Measurements from ENCODE around the gene TRPV6.

Gene TRPV6

DNA sequence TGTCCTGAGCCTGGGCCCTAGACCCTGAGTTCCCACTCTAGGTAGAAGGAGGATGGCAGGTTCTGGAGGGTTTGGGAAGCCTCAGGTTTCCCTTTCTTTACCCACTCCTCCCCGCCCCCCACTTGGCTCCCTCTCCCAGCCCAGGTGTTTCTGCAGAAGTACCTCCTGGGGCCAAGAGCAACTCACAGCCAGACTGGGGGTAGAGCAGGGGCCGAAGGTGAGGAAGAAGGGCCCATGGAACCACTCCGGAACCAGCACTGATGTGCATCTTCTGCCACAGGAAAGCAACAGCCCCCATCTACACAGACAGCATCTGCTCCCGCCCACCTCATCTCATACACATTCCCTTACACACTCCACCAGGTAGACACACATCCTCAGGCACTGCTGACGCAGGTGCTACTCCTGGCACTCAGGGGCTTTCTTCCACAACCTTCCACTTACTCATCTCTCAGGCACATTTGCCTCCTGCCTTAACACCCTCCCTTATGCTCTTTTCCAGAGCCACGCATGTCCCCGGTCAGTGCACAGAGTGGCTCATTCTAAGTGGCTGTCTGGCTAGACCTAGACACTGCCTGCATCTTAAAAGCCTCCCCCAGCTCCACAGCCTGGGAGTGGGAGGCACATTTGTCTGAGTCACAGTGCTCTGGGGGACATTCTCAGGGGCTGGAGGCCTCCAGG lies 28.8 kb downstream of the TRPV6 start:
- in situ Hi-C loops (cut with HindIII; ENCODE audit: low sequenced_read_pairs): no loop called here

DNA sequence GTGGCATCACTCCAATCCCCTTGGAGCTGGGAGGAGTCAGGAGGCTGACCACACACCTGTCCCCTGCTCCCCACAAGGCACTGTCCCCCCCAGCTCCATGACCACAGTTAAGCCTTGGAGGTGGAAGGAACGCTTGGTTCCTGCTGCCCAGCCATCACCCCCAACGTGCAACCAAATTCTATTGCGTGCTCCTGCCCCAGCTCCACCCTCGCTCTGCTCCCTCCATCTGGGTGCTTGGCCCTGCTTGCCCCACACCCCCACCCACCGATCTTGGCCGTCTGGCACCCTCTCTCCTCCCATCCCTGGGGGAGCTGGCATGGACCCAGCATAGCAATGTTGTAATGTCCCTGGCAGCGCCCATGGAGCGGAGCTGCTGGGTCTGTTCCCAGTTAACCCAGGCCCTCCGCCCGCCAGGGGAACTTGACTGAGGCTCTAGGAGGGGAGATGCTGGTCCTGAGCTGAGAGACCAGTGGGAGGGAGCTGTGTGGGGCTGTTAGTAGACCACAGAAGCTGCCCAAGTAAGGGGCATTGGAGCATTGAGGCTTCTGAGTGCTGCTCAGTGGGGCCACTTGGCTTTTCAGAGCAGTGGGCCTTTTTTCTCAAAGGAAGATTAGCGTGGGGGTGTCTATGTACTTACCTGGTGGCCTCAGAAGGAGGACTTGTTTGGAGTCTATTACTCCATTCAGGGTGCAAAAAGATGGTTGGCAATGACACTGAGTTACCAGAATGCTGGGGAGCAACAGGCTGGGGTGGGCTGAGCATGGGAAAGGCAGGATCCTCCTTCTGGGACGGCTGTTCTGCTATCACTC lies 29.6 kb downstream of the TRPV6 start:
- in situ Hi-C loops (cut with HindIII; ENCODE audit: low sequenced_read_pairs): no loop called here

DNA sequence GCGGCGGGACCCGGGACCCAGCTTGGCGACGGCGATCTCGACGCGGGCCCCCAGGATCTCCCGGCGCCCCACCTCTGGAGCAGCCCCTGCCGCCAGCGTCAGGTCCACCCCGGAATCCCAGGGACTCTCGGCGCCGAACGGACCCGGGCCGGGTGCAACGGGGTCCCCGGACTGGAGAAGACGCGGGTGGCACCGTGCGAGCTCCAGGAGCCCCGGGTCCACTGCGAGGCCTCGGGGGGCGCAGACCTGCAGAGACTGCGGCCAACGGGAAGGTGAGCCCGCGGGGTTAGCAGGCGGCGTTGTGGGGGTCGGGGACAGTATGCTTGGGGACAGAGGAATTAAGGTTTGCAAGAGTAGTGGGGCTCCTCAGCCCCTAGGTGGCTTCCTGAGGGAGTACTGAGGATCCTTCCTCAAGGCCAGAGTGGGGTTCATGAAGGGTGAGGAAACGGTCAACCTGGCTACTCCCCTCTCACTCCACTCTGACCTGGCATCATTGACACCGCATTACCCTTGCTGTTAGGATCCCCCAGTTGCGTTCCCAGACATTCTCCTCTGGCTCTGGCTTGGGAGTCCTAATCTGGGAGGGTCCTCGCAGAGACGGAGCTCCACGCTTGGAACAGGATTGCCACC lies 30.3 kb downstream of the TRPV6 start:
- in situ Hi-C loops (cut with HindIII; ENCODE audit: low sequenced_read_pairs): no loop called here

DNA sequence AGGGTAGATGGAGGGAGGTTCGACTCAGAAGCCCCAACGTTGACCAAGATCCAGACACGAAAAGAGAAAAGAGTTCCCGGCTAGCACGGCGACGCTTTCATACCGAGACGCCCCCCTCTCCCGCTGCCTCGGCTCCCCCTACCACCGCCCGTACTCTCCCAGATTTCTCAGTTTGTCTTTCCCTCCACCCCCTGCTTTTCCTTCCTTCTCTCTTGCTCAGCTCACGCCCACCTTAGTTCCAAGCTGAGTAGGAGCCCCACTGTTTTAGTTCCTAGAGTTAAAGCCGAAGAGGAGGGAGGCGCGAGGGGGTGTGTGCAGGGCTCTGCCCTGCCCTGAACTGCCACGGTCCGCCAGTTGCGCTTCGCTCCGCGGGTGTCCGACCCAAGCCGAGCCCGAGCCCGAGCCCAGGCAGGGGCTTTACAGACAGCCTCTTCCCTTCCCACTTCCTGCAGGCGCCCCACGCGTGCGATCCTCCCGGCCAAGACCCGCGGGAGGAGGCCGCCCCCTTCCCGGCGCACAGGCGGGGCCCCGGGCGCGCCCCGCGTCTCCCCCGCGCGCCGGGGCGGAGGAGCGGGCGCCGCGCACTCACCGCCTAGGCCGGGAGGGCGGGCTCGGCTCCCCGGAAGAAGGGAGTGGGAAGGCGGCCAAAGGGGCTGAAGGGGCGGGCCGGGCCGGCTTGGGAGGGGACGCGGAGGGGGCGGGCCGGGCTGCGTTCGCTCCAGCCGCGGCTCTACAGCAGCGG lies 31.0 kb downstream of the TRPV6 start, which contains the start of gene EPHB6:
TSS of gene EPHB6 (plus strand) at position 705 of the 742 bp plus-strand sequence. CDS start 8,152 bp downstream, outside the sequence.
- in situ Hi-C loops (cut with HindIII; ENCODE audit: low sequenced_read_pairs): no loop called here

DNA sequence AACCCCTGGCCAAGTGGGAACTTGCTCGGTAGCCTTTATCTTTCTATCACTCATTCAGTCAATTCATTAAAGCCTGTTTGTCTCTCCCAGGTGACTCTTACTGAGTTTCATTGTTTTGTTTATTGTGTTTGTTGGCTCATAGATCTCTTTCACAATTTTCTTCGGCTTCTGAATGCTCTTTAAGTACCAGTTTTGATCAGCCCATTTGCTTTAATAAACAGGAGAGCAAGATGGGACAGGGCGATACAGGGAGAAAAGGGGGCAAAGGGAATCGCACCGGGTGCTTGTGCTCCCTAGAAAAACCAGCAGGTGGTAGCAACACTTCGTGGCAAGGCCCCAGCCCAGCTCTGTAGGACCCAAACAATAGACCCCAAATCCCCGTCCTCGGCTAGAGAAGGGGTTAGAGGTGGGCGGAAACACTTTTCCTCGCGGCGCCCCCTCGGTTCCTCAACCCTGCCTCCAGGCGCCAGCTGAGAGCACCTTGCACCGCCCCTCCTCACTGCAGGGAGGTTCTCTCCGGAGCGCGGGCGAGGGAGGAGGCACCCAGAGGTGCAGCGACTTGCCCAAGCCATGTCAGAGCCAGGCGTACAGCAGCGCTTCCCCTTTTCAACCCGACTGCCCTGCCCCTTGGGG lies 31.7 kb downstream of the TRPV6 start:
- in situ Hi-C loops (cut with HindIII; ENCODE audit: low sequenced_read_pairs): no loop called here

DNA sequence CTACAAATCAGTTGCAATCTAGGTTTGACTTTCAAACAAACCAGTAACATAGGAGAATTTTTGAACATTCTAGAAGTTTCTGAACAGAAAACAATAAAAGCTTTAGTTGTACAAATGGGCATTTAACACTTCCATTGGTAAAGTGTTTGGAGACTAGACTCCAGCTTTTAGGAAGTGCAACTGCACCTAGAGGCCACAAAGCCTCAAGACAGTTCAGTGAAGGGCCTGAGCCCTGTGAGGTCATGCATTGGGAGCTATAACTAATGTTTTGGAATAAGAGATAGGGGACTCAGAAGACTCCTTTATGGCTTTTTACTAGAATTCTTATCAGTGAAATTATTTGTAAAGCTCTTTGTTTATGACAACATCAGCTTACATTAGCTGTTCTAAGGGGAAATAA lies 33.6 kb downstream of the TRPV6 start:
- in situ Hi-C loops (cut with HindIII; ENCODE audit: low sequenced_read_pairs): no loop called here

DNA sequence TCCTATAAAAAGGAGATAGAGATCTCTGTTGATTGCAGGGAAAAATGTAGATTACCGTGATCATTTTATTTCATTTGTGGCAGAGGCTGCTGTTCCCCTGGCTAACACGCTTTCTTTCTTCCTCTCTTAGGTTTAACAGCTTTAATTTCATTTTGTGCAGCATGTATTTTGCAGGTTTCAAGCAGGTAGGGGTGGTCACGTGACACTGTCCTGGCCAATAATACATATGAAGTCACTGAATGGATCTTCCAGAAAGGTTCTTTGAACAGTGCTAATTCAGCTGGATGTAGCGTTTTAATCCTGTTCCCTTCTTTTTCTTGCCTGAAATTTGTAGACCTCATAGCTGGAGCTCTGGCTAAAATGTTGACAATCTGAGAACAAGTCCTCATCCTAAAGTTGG lies 34.3 kb downstream of the TRPV6 start:
- in situ Hi-C loops (cut with HindIII; ENCODE audit: low sequenced_read_pairs): no loop called here

DNA sequence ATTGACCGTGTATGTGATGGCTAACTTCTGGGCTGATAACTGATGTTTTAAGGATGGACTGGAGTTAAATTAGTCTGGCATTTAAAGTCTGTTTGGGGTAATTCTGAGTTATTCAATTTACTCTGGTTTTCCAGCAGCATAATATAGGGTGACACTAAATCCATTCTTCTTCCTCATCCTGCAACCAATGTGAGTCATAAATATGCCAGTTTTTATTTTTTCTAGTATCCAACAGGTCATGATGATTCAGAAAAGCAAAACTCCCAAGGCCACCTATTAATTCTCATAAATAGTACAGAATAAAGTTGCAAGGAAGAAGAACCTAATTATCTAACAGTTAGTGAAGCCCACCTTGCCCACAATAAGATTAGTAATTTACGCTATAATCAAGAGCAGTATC lies 38.2 kb downstream of the TRPV6 start:
- in situ Hi-C loops (cut with HindIII; ENCODE audit: low sequenced_read_pairs): no loop called here

DNA sequence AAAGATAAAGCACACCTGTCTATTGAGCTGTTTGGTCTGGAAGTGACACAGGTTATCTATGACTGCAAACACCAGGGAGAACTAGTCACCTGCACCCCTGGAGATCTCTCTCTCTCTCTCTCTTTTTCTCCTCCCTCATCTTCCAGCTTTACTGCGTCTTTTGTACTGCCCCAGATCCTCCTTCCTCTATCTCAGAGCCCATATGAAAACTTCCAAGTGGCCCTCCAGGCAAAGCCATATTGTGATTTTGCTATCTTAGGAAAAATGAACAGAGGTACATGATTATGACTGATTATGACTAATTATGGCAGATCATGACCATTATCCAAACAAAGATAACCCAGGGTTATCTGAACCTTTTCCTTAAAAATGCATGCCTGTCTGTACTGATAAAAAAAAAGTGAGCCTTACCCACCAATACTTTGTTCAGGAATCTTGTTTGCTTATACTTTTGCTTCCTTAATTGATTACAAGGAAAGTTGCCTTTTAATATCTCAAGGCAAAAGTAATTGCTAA lies 43.2 kb downstream of the TRPV6 start:
- in situ Hi-C loops (cut with HindIII; ENCODE audit: low sequenced_read_pairs): no loop called here

DNA sequence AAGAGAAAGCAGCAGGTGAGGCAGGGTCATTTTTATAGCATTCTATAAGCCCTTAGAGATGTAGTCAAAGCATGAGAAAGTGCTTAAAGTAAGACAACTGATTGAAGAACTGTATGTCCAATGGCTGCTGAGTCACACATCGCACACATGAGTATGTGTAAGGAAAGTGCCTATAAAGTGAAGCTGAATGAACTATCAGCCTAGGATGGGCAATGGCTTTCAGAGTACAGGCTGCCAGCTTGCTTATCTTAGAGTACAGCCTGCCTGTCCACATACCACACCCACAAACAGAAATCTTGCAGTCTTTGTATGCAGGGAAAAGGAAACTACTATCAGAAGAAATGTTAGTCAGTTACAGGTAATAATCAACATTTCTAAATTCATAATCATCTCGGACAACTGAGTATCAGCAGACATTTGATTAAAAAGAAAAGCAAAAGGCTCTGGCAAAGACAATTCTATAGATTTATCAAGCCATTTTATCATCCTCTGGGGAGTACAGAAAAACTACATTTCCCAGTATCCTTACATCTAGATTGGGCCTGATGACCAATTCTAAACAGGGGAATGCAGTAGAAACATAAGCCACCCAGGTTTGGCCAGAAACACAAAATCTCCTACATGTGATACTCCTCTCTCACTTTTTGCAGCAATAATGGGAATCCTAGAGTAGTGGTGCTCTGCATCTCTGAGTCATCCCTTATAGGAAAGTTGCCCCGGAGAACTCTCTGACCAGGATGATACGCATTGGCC lies 46.9 kb downstream of the TRPV6 start:
- in situ Hi-C loops (cut with HindIII; ENCODE audit: low sequenced_read_pairs): no loop called here

DNA sequence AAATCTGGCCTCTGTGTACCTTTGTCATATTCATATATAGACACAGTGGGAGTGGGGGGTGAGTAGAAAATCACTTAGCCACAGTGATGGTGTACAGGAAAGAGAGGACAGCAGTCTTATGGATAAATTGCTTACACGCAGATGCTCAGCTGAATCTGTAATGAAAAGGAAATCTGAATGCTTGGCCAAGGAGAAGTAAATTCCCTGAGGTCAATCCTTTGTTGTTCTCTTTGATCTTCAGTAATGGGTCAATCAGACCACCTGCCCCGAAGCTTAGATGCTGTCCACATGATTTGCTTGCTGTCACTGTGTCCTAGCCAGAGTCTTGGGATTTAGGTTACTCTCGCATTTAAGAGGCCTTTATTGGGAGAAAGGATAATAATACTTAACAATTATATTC lies 49.1 kb downstream of the TRPV6 start:
- in situ Hi-C loops (cut with HindIII; ENCODE audit: low sequenced_read_pairs): no loop called here

DNA sequence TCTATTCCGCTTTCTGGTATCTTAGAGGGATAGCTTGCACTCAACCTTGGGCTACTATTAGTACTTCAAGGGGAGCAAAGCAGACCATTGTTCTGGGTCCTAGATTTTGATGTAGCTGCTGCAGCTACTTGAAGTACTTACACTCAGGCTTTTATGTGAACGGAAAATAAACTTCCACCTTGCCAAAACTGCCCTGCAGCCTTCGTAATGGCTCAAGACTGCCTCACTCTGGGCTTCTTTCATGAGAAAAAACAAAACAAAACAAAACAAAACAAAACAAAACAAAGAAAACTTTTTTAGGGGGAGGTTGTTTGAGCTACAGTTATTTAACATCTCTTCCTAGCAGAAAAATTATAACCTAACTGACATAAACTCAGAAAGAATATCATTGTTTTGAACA lies 50.1 kb downstream of the TRPV6 start:
- in situ Hi-C loops (cut with HindIII; ENCODE audit: low sequenced_read_pairs): no loop called here

DNA sequence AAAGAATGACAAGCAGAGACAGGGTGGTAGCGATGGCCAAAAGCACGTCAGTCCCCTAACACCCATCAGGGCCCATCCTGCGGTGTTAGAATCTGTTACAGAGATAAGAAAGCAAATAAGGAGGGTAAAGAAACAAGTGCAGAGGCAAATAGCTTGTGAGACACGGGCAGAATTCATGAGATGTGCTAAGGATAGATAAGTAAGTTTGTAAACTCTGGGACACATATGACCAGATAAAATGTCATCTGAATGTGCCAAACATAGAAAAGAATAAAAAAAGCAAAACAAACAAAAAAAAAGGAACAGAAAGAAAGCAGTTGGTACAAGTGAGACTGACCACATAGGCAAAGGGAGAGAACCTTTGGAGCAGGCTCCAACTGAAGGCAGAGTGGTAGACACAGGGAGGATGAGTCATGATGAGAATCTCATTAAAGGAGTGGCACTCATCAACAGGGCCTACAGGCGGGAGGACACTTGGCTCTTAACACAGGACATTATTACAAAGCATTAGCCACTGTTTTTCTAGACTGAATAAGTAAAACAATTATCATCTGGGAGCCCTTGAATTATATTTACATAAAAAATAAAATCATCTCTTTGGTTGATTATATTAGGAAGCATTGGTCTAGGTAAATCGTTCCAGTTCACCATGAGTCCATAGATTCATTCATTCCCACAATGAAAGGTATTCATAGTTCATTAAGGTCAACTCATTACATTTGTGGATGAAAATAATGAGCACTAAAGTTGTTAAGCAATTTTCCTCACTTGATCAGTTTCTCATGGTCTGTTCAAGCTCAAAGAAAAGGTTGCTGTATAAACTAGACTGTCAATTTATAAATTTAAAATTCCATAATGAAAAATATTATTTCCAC lies 52.1 kb downstream of the TRPV6 start:
- in situ Hi-C loops (cut with HindIII; ENCODE audit: low sequenced_read_pairs): no loop called here

DNA sequence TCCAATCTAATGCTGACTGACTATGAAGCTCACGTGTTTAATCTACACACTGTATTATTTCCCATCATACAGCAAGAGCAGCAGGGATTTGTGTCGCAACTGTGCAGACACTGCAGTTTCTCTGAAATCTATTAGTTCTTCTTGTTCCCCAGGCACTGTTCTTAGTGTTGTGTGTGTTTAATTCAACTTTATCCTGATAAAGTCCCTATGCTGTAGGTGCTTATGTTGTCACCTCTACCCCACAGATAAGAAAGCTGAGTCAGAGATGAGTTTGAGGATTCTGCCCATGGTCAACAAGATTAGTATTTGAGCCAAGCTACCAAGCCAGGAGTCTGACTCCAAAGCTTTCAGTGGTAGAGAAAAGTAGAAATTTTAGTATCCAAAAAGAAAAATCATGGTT lies 53.1 kb downstream of the TRPV6 start:
- in situ Hi-C loops (cut with HindIII; ENCODE audit: low sequenced_read_pairs): no loop called here

DNA sequence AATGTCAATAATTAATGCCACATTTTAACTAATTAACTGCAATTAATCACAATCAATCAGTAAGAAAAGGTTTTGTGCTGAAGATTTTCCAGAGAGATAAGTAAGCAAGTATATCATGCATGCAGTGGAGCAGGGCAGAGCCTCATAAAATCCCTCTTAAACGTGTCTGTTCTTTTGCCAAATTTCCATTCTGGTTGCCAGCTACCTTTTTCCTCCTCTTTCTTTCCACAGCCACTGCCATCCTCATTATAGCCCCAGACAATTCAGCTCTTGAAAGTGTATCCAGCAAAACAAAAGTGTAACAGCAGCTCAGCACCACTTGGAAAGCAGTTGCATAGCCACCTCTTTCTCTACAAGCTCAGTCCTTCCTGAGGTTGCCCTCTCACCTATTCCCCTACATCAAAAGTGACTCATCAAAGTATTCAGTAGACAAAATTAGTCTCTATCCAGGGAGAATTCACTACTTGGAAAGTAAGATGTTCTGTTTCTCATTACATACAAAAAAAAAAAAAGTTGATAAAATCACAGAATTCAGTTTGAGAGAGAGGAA lies 57.5 kb downstream of the TRPV6 start:
- in situ Hi-C loops (cut with HindIII; ENCODE audit: low sequenced_read_pairs): no loop called here

DNA sequence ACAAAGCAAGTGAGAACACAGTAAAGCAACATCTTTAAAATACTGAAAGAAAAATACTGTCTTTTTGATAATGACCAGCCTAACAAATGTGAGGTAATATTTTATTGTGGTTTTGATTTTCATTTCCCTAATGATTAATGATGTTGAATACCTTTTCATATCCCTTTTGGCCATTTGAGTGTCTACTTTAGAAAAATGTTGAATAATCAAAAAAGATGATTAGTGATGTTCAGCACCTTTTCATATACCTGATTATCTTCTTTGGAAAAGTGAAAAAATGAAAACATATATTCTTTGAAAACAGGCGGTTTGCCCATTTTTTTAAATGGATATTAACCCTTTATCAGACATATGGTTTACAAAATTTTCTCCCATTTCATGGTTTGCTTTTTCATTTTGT lies 62.8 kb downstream of the TRPV6 start:
- in situ Hi-C loops (cut with HindIII; ENCODE audit: low sequenced_read_pairs): no loop called here
